ENCODE measurements around the gene TAS2R14.
A peak's percentile ranks its signal among the peaks of the same experiment; 100 is the strongest.

The TAS2R14 gene

GRCh38 chr12:10939163-10939562, at the start of gene TAS2R14:
Gene TAS2R14, minus strand, starts transcription at chr12:10939263. Its CDS starts 56 bp downstream, at chr12:10939207.
- DNase-seq (ENCODE audit: low read depth in 3 of 3, low spot score in 1 of 3), result no peak

DNA sequence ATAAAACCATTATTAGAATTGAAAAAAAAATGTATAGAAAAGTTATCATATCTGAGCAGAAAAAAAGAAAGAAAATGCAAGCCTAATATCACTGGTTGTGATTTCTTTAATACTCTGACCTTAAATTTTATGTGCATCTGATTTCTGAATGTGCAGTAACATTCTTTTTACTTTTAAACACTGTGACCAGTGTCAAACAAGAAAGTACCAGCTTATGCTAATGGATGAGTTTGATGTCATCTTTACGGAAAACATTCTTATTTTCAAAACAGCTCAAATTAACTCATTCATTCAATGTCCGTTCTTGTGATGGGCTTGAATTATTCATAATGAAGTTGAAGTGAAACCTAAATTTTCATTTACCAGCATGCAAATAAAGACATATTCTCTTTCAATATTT, 47.7 kb upstream of the TAS2R14 start, which contains the start of gene TAS2R50:
Gene TAS2R50, minus strand, starts transcription at position 101 of the 400 bp plus-strand sequence. Its CDS starts 52 bp downstream, at position 49.
- no peak for DNase-seq (ENCODE audit: low read depth in 3 of 3, low spot score in 1 of 3)

DNA sequence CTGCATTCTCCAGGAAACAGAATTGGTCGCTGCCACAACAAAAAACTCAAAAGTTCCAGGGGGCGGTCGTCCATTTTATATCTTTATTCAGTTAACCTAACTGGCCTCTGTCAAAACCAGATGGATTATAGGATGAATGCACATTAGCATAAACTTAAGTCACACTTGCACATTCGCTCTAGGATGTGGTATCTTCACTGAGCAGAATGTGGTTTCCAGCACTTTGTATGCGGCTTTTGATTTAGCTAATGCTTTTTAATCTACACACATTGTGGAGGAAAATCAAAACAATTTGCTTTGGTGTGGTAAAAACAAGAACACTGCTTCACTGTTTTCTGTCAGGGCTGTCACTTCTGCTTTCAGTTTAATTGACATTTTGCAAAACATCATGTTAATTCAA, 43.2 kb upstream of the TAS2R14 start:
- peak in 2 of 3 donors; percentile 2 to 6 for DNase-seq (ENCODE audit: low read depth in 3 of 3, low spot score in 1 of 3)

- DNase-seq (ENCODE audit: low read depth in 3 of 3, low spot score in 1 of 3), result no peak
Measured at GRCh38 chr12:10974965-10975364, 35.9 kb upstream of the TAS2R14 start.

- no peak for DNase-seq (ENCODE audit: low read depth in 3 of 3, low spot score in 1 of 3)
Measured at GRCh38 chr12:10968765-10969456, 29.8 kb upstream of the TAS2R14 start.

- no peak for DNase-seq (ENCODE audit: low read depth in 3 of 3, low spot score in 1 of 3)
Measured at GRCh38 chr12:10967409-10967808, 28.3 kb upstream of the TAS2R14 start.

DNA sequence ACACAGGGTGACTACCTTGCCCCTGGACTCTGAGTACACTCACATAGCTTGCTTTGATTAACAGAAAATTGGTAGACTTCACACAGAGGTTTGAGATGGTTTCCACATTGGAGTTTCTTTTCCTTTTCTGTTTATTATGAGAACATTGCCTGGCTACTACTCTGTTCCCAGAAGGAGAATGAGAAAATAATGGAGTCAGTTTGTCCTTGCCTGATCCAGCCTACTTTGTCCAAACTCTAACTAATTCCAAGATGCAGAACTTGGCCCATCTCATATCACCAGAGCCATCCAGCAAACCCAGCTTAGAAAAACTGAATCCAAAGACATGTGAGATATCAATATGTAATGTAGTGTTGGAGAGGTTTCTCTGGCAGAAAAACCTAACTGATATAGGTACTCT, 27.3 kb upstream of the TAS2R14 start:
- no peak for DNase-seq (ENCODE audit: low read depth in 3 of 3, low spot score in 1 of 3)

- no peak for DNase-seq (ENCODE audit: low read depth in 3 of 3, low spot score in 1 of 3)
Measured at GRCh38 chr12:10965476-10965875, 26.4 kb upstream of the TAS2R14 start.

DNA sequence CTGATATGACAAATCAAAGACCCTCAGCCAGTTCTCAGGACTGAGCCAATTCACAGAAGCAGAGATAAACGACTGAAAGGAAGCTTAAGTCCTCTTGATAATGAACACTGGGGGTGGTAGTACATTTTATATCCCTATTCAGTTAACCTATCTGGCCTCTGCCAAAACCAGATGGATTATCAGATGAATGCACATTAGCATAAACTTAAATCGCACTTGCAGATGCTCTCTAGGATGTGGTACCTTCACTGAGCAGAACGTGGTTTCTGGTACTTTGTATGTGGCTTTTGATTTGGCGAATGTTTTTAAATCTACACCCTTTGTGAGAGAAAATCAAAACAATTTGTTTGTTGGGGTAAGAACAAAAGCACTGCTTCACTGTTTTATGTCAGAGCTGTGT, 21.1 kb upstream of the TAS2R14 start:
- no peak for DNase-seq (ENCODE audit: low read depth in 3 of 3, low spot score in 1 of 3)

GRCh38 chr12:10959804-10960203, 20.7 kb upstream of the TAS2R14 start:
- no peak for DNase-seq (ENCODE audit: low read depth in 3 of 3, low spot score in 1 of 3)

DNA sequence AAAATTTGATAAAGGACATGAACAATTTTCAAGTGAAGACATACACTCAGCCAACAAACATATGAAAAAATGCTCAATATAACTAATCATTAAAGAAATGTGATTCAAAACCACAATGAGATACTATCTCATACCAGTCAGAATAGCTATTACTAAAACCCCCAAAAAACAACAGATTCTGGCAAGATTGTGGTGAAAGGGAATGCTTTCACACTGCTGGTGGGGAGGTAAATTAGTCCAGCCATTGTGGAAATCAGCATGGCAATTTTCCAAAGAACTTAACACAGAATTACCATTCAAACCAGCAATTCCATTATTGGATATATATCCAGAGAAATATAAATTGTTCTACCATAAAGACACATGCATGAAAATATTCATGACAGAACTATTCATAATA, 18.7 kb upstream of the TAS2R14 start:
- DNase-seq (ENCODE audit: low read depth in 3 of 3, low spot score in 1 of 3), result no peak

DNA sequence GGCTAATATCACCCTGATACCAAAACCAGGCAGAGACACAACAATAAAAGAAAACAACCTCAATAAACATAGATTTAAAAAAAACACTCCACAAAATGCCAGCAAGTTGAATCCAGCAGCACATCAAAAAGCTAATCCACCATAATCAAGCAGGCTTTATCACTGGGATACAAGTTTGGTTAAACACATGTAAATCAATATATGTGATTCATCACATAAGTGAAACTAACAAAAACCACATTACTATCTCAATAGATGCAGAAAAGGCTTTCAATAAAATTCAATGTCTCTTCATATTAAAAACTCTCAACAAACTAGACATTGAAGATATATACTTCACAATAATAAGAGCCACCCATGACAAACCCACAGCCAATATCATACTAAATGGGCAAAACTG, 17.0 kb upstream of the TAS2R14 start:
- DNase-seq (ENCODE audit: low read depth in 3 of 3, low spot score in 1 of 3), result no peak

DNA sequence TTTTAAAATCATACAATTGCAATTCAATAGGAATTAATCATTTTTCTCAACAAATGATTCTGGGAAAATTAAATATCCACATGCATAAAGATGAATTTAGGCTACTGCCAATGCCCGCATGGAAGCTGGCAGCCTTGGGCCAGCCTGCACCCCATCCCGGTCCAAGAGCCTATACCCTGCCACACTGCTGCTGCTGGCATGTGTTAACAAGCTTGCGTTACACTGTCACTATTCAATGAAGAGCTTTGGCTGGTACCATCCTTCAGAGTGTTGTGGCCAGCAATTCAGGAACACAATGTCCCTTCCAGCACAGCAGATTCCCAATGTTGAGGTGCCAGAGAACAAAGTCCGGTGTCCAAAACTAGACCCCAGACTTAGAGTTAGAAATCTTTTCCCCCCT, 13.6 kb upstream of the TAS2R14 start:
- no peak for DNase-seq (ENCODE audit: low read depth in 3 of 3, low spot score in 1 of 3)

DNA sequence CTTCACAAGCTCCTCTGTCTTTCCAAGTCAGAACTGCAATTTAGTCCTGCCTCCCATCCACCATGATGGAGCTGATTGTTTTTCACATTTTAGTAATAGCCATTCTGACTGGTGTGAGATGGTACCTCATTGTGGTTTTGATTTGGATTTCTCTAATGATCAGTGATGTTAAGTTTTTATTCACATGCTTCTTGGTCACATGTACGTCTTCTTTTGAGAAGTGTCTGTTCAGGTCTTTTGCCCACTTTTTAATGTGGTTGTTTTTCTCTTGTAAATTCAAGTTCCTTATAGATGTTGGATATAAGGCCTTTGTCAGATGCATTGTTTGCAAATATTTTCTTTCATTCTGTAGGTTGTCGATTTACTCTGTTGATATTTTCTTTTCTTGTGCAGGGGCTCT, 4.1 kb upstream of the TAS2R14 start:
- no peak for DNase-seq (ENCODE audit: low read depth in 3 of 3, low spot score in 1 of 3)

DNA sequence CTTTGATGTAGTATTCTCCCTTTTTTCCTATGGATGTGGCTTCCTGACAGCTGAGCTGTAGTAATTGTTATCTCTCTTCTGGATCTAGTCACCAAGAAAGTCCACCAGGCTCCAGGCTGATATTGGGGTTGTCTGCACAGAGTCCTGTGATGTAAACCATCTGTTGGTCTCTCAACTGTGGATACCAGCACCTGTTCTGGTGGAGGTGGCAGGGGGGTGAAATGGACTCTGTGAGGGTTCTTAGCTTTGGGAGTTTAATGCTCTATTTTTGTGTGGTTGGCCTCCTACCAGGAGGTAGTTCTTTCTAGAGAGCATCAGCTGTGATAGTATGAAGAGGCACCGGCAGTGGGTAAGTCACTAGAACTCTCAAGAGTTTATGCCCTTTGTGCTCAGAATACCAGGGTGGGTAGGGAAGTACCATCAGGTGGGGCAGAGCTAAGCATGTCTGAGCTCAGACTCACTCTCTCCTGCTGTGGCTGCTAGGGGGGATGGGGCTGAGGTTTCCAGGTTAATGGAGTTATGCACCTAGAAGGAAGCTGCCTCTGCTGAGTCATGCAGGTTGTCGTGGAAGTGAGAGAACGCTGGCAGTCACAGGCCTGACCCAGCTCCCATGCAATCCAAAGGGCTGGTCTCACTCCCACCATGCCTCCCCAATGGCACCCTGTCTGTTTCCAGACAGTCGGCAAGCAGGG, 3.0 kb upstream of the TAS2R14 start:
- no peak for DNase-seq (ENCODE audit: low read depth in 3 of 3, low spot score in 1 of 3)

DNA sequence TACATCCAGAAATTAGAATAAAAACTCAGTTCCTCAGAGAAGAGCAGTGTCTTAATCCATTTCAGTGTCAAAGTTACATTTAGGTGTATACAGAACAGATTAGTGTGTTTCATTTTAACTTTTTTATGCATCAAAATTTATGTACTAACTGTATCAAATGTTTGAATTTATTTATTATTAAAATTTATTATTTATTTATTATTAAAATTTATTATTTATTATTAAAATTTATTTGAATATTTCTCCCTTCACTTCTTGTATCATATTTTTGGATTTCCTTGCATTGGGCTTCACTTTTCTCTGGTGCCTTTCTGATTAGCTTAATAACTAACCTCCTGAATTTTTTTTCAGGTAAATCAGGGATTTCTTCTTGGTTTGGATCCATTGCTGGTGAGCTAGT, 2.3 kb upstream of the TAS2R14 start:
- DNase-seq (ENCODE audit: low read depth in 3 of 3, low spot score in 1 of 3), result no peak

GRCh38 chr12:10940389-10940788, 1.3 kb upstream of the TAS2R14 start:
- DNase-seq (ENCODE audit: low read depth in 3 of 3, low spot score in 1 of 3), result no peak

DNA sequence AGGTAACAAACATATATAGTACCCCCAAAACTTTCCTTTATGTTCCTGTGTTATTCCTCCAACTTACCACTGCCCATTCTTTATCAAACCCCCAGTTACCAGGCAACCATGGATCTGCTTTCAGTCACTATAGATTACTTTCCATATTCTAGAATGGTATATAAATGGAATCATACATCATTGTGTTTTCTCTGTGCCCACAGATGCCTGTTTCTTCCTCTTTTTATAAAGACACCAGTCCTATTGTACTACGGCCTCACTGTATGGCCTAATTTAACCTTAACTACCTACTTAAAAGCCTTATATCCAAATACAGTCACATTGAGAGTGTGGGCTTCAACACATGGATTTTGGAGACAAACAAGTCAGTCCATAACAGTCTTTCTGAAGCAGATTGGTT, 2.6 kb downstream of the TAS2R14 start:
- DNase-seq (ENCODE audit: low read depth in 3 of 3, low spot score in 1 of 3), result no peak

- no peak for DNase-seq (ENCODE audit: low read depth in 3 of 3, low spot score in 1 of 3)
Measured at GRCh38 chr12:10928746-10929286, 10.2 kb downstream of the TAS2R14 start, which contains the start of gene PRH2. Gene PRH2, plus strand, starts transcription at chr12:10929236. Its CDS starts 38 bp downstream, at chr12:10929274.

- DNase-seq (ENCODE audit: low read depth in 3 of 3, low spot score in 1 of 3), result no peak
Measured at GRCh38 chr12:10926269-10926668, 12.8 kb downstream of the TAS2R14 start.

DNA sequence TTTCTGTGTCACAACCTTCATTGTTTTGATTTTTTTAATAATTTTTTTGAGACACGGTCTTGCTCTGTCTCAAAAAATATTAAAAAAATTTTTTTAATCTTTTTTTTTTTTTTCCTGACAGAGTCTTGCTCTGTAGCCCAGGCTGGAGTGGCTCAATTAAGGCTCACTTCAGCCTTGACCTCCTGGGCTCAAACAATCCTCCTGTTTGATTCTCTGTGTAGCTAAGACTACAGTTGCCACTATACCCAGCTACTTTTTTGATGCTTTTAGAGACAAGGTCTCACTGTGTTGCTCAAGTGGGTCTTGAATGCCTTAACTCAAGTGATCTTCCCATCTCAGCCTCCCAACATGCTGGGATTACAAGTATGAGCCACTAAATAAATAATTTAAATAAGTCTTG, 19.3 kb downstream of the TAS2R14 start:
- no peak for DNase-seq (ENCODE audit: low read depth in 3 of 3, low spot score in 1 of 3)

GRCh38 chr12:10910380-10910779, 28.7 kb downstream of the TAS2R14 start:
- DNase-seq (ENCODE audit: low read depth in 3 of 3, low spot score in 1 of 3), result no peak
